Eye (tissue), 1 donor: ENCODE results near the gene ACY1.

Experiments
- DNase-seq: peaks from one replicate; pipeline ENCODE4 v3.0.0-alpha.2; 2015

Gene ACY1

GRCh38 chr3:51966486-51966885, 16.8 kb upstream of the ACY1 start:
- peak; percentile 52 for DNase-seq

- peak; percentile 63 for DNase-seq
These were observed 16.4 kb upstream of the ACY1 start for GRCh38 chr3:51966922-51967383.

GRCh38 chr3:51967384-51968169, 15.8 kb upstream of the ACY1 start, which contains the start of gene PCBP4:
Gene PCBP4 (minus strand): TSS chr3:51967454. CDS start chr3:51961240, 6,214 bp downstream.
- DNase-seq = peak; percentile 90

- DNase-seq = no peak
These were observed 15.1 kb upstream of the ACY1 start for GRCh38 chr3:51968170-51968775.

DNA sequence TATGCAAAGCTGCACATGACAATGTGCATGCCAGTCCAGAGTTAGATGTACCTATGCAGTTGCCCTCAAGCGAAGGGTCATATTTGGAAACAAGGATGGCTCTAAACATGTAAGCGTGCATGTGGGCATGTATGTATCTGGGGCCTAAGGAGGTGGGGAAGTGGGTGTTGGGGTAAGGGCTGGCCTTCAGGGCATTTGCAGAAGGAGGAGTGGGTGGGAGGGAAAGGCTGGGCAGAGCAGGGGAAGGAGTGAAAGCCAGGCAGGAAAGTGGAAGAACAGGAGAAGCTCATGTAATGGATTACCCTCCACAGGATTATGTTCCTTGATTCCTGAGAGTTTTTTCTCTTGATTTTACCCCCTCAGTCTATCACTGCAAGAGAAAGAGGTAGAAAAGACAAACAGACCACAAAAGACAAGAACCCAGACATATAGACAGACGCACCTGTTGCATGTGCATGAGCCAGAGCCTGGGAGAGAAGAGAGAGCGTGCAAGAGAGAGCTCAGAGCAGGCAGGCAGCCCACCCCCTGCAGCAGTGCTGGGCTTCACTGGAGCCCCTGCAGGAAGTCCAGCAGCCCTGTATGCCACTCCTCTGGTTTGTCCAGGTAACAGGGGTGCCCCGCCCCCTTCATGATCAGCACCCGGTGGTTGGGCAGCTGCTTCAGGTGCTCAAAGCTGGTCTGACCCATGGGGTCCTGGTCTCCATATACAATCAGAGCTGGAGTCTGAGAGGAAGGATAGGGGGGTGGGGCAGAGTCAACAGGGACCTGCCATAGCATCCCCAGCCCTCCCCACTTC, 14.3 kb upstream of the ACY1 start:
- DNase-seq = no peak

GRCh38 chr3:51969841-51970240, 13.5 kb upstream of the ACY1 start:
- no peak for DNase-seq

DNA sequence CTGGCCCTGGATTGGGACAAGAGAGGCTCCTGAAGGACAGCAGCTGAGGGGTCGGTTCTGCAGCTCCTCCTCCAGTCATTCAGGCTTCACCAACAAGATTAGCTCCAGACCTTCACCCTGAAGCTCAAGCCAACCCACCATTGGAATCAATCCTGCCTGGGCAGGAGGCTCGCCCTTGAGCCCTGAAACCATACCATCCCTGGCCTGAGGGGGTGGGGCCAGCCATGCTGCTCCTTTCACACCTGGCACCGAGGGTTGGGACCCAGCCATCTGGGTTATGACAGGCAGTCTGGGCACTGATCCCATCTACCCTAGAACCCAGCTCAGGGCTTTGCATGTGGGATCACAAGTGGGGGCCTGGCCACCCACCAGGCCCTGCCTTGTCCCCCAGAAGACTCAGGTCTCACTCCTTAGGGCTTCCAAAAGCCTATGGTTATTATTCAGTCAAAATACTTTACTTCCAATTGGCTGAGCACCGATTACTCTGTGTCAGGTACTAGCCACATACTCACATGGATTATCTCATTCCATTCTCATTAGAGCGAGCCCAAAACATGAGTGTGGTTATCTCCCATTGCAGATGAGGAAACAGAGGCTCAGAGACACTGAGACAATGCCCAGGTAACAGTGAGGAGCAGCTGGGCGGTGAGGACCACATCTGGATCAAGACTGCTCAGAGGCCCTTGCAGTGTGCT, 12.6 kb upstream of the ACY1 start:
- peak; percentile 37 for DNase-seq

DNA sequence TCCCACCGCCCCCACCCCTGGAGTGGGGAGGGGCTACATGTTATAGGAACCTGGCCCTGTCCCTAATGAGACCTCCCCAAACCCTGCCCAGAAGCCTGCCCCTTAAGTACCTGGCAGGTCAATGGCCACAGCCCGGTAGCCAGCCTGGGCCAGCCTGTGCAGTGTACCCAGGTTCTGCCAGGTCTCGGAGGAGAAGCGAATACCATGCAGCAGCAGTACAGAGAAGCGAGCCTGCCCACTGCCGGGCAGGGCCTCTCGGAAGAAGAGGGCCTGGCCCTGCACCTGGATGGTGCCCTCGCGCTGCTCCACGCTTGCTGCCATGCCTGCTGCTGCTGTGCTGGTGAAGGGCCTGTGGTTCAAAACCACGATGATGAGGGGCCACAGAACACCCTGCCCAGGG, 12.0 kb upstream of the ACY1 start:
- DNase-seq = no peak

GRCh38 chr3:51974277-51974962, 8.9 kb upstream of the ACY1 start:
- no peak for DNase-seq

GRCh38 chr3:51974963-51975851, 8.1 kb upstream of the ACY1 start, which contains the start of gene ABHD14A:
Gene ABHD14A (plus strand): TSS chr3:51975064. CDS start chr3:51975136, 72 bp downstream.
- DNase-seq = peak; percentile 87

DNA sequence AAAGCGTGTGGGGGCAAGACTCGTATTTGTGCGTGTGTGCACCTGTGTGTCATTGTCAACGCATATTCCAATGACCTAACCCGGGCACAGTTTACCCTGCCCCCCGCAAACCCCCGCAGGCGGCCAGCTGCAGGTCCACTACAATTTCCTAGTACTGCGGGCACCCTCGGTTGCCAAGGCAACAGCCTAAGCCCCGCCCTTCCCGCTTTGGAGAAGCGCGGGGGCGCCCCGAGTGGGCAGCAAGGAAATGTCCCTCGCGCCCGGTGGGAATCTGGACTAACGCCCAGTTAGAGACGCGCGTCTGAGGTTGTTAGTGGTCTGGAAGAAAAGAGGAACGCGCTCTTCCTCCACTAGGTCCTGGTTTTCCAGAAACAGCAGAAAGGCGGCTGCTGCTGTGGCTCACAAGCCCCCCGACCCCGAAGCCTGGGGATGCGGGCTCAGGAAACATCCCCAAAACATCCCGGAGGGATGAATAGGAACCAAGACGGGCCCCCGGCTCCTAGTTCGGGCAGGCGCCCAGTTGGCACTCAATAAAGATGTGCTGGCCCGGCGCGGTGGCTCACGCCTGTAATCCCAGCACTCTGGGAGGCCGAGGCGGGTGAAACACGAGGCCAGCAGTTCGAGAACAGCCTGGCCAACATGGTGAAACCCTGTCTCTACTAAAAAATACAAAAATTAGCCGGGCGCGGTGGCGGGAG, 7.3 kb upstream of the ACY1 start:
- peak; percentile 91 for DNase-seq

GRCh38 chr3:51977446-51978142, 5.7 kb upstream of the ACY1 start:
- no peak for DNase-seq

DNA sequence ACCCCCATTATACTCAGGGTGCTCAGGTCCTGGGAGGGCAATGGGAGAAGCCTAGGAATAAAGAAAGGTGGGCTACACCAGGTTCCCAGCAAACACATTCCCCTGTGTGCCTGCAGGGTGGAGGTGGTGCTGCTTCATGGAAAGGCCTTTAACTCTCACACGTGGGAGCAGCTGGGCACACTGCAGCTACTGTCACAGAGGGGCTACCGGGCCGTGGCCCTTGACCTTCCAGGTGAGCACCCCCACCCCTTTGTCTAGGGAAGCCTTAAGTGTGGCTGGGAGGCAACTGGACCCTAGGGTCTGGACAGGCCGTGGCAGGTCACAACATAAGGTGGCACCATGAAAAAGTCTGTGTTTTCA, 5.2 kb upstream of the ACY1 start:
- DNase-seq = no peak

- DNase-seq = no peak
These were observed 3.1 kb upstream of the ACY1 start for GRCh38 chr3:51980253-51980652.

DNA sequence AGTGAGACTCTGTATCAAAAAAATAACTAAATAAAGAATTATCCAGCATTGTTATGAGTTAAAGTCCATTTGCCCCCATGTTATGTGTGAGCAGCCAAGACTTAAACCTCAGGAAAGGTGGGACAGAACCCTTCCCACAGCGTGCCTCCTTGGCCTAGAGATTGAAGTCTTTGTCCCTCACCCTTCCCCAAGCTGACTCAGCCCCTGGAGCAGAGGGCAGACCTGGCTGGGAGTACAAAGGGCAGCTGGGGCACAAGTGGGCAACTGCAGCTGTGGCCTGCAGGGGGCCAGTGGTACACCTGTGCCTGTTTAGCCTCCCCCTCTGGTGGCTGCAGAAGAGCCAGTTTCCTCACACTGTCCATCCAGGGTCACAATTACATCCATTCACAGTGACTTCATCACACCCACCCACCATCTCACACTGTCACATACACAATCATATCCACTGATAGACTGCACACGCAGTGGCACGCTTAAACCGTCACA, 940 bp upstream of the ACY1 start:
- DNase-seq = no peak

- DNase-seq = no peak
These were observed 388 bp downstream of the ACY1 start for GRCh38 chr3:51983578-51984268.

DNA sequence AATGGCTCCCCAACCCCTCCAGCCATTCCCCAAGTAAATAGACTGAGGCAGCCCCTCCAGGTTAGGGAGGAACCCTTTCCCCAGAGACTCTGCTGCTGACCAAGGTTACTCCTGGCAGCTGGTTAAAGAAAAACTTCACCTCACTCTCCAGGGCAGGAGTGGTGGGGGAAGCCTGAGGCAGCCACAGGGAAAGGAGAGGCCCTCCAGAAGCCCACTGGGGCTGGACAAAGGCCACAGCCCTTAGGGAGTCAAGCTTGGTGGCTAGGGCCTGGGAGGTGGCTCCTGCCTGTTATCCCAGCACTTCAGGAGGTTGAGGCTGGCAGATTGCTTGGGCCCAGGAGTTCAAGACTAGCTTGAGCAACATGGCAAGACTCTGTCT, 923 bp downstream of the ACY1 start:
- no peak for DNase-seq

GRCh38 chr3:51985063-51985462, 1.7 kb downstream of the ACY1 start:
- no peak for DNase-seq
